HCT116 (cell line): ENCODE results near the gene NF2. TPM values are rescaled to one million over a fixed set of nuclear protein-coding genes. Genes with fewer than 3 reads are reported as not detected.

Source experiments
- ATAC-seq: fragments of 200-7000 bp; cut with Tn5 transposase; 2 replicates; pipeline ENCODE4 v1.9.1; 2020; ENCODE audit warnings: mild to moderate bottlenecking, moderate library complexity
- BruUV-seq: library from RNA; stranded (reverse); fragments of 400-500 nt; replicated peaks from 2 replicates; lab custom pipeline; 2021; lab: Mats Ljungman, UMichigan
- CTCF ChIA-PET: fragments of 300-600 bp; sonication (Branson Sonifier 250); formaldehyde crosslinking; loops from one replicate; lab custom pipeline; 2021; ENCODE audit warnings: antibody characterized with exemption; lab: Charles Lee
- POLR2A ChIA-PET: fragments of 300-600, 350-600 bp; sonication (Branson Sonifier 250); formaldehyde crosslinking; loops from one replicate; lab custom pipeline; 2021; ENCODE audit warnings: antibody characterized with exemption; lab: Charles Lee
- RAD21 ChIA-PET, 2 experiments: fragments of 300-600 bp; sonication (Branson Sonifier 250); formaldehyde crosslinking; loops; one replicate each; lab custom pipeline; 2023; ENCODE audit warnings: low total read pairs in 2 of 2; ENCODE audit not compliant: uncharacterized antibody in 2 of 2, unreplicated experiment in 2 of 2, low non-redundant PET in 1 of 2; lab: Charles Lee
- DNase-seq: peaks from one replicate; pipeline ENCODE4 v3.0.0-alpha.2; 2010; ENCODE audit warnings: low read depth, low spot score
- H2AFZ ChIP-seq: fragments of 200-600 bp; shearing (Covaris generic), sonication (generic); 2 replicates; pipeline ENCODE4 v1.6.1; 2017; ENCODE audit warnings: low read depth, mixed run types, mixed read lengths, antibody characterized with exemption, low read length; ENCODE audit not compliant: poor library complexity, severe bottlenecking
- H3K27ac ChIP-seq: 2 replicates; pipeline ENCODE4 v1.5.1; 2012; ENCODE audit warnings: low read depth, low read length
- H3K27me3 ChIP-seq: fragments of 200-600 bp; sonication (generic); 2 replicates; pipeline ENCODE4 v1.6.1; 2016; ENCODE audit warnings: mixed run types, low read length, mixed read lengths; ENCODE audit not compliant: insufficient read depth
- H3K36me3 ChIP-seq, 2 experiments: fragments of 200-500 bp in 1 of 2; fragments of 200-600 bp in 1 of 2; sonication (Bioruptor generic) in 1 of 2; sonication (generic) in 1 of 2; 2 replicates each; pipeline versions ENCODE4 v1.5.1 to v1.6.1; 2014 to 2016; ENCODE audit warnings: low read length in 2 of 2, inconsistent platforms in 1 of 2, mixed read lengths in 1 of 2, mixed run types in 1 of 2; ENCODE audit not compliant: insufficient read depth in 2 of 2, control insufficient read depth in 1 of 2
- H3K4me1 ChIP-seq, 2 experiments: fragments of 200-600 bp in 1 of 2; sonication (generic) in 1 of 2; 2 replicates each; pipeline versions ENCODE4 v1.5.1 to v1.6.1; 2012 to 2017; ENCODE audit warnings: low read length in 2 of 2, inconsistent platforms in 1 of 2, mild to moderate bottlenecking in 1 of 2, mixed read lengths in 1 of 2, mixed run types in 1 of 2, moderate library complexity in 1 of 2; ENCODE audit not compliant: insufficient read depth in 2 of 2, control insufficient read depth in 1 of 2
- H3K4me2 ChIP-seq: fragments of 200-600 bp; sonication (generic); 2 replicates; pipeline ENCODE4 v1.6.1; 2017; ENCODE audit warnings: mixed run types, low read length, mixed read lengths
- H3K4me3 ChIP-seq, 2 experiments: fragments of 200-600 bp in 1 of 2; sonication (generic) in 1 of 2; replicated peaks in 1 of 2; 2 replicates each; pipeline ENCODE4 v1.5.1; 2011 to 2016; ENCODE audit warnings: low read length in 2 of 2, control low read depth in 1 of 2, low read depth in 1 of 2, mild to moderate bottlenecking in 1 of 2, mixed read lengths in 1 of 2, mixed run types in 1 of 2
- H3K79me2 ChIP-seq: fragments of 200-600 bp; sonication (generic); 2 replicates; pipeline ENCODE4 v1.6.1; 2017; ENCODE audit warnings: mild to moderate bottlenecking, mixed run types, low read length, moderate library complexity, mixed read lengths; ENCODE audit not compliant: insufficient read depth
- H3K9ac ChIP-seq: fragments of 200-600 bp; sonication (generic); 2 replicates; pipeline ENCODE4 v1.6.1; 2016; ENCODE audit warnings: low read length, mixed read lengths
- H3K9me2 ChIP-seq: fragments of 200-600 bp; sonication (generic), shearing (Covaris generic); 2 replicates; pipeline ENCODE4 v1.6.1; 2017; ENCODE audit warnings: mixed run types, mild to moderate bottlenecking, moderate library complexity; ENCODE audit not compliant: insufficient read depth
- H3K9me3 ChIP-seq, 2 experiments: fragments of 200-500 bp in 1 of 2; fragments of 200-600 bp in 1 of 2; sonication (Bioruptor generic) in 1 of 2; sonication (generic) in 1 of 2; 2 replicates each; pipeline ENCODE4 v1.6.1; 2014 to 2017; ENCODE audit warnings: low read length in 2 of 2, mixed read lengths in 2 of 2, inconsistent platforms in 1 of 2, low read depth in 1 of 2, mild to moderate bottlenecking in 1 of 2, mixed run types in 1 of 2, moderate library complexity in 1 of 2; ENCODE audit not compliant: control insufficient read depth in 1 of 2, insufficient read depth in 1 of 2
- H4K20me1 ChIP-seq: fragments of 200-600 bp; sonication (generic), shearing (Covaris generic); 2 replicates; pipeline ENCODE4 v1.6.1; 2017; ENCODE audit warnings: mixed run types, mild to moderate bottlenecking, moderate library complexity; ENCODE audit not compliant: insufficient read depth
- CBX3 ChIP-seq: IDR thresholded peaks from 2 replicates; pipeline ENCODE4 v1.6.1; 2012; ENCODE audit warnings: low read depth
- CEBPB ChIP-seq: IDR thresholded peaks from 2 replicates; pipeline ENCODE4 v1.6.1; 2012; ENCODE audit warnings: low read depth
- EZH2phosphoT487 ChIP-seq: fragments of 200-600 bp; IDR thresholded peaks from 2 replicates; pipeline ENCODE4 v1.6.1; 2018; ENCODE audit warnings: antibody characterized with exemption, borderline replicate concordance
- JUND ChIP-seq: IDR thresholded peaks from 2 replicates; pipeline ENCODE4 v1.6.1; 2012
- POLR2AphosphoS5 ChIP-seq: IDR thresholded peaks from 2 replicates; pipeline ENCODE4 v1.6.1; 2011; ENCODE audit warnings: mild to moderate bottlenecking, low read depth, low read length, moderate library complexity
- intact Hi-C: fragments of 100-400 bp; cut with micrococcal nuclease; formaldehyde crosslinking; loops from 2 replicates; pipeline ENCODE4 v1.10.0; 2022
- total RNA-seq: library from RNA; stranded (reverse); gene quantifications from one replicate; pipeline ENCODE4 v1.2.1, GENCODE V29; 2021; ENCODE audit not compliant: unreplicated experiment
- TF ChIP-seq, protein P1 (sequence below): IDR thresholded peaks from 2 replicates; pipeline ENCODE4 v1.6.1; 2012
- TF ChIP-seq, protein P2 (sequence below): IDR thresholded peaks from 2 replicates; pipeline ENCODE4 v1.6.1; 2011; ENCODE audit warnings: mild to moderate bottlenecking, low read length, moderate library complexity; ENCODE audit not compliant: insufficient replicate concordance; ENCODE audit errors: extremely low read depth

NF2 gene
- total RNA-seq, 1 experiment from 2014 or later = 70.2 TPM

DNA sequence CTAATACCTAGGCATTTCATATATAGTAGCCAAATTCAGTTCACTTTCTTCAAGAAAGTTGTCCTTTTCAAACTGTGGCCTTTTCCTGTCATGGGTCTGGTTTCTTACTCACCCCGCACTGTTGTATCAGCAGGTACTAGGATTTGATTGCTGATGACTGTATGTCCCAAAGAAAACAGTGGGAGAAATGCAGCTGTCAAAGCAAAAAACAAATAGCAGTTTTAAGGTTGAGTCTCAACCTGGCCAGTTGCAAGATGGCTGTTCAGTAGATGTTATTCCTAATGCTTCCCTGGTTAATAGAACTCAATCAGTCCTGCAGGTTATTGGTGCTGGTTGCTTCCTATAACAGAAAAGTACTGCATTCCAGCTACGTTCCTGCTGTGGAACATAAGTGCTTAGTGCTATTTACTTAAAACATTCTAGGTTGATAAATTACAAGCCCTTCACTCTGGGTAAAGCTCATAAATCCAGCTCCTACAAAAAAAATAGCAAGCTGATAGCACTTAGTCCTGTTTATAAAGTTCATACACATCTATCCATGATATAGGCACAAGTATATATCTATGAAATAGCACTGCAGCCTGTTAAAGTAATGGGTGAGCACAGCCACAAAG lies 26.6 kb downstream of the NF2 start:
- Histone ChIP-seq H3K4me1 (peaks cover 14 to 27% of the 10 kb centered on the region in 2 experiments), H3K27me3 (no peaks in the 10 kb centered on the region), H3K9me2 (no peaks in the 10 kb centered on the region), H3K4me3 (no peak overlapping the region), H3K79me2 (peaks cover 100% of the 10 kb centered on the region), H4K20me1 (no peaks in the 10 kb centered on the region), H3K9ac (no peak overlapping the region), H3K36me3 (no peaks in the 10 kb centered on the region), H3K9me3 (no peaks in the 10 kb centered on the region), H2AFZ (no peak overlapping the region), H3K27ac (no peak overlapping the region), H3K4me2 (no peak overlapping the region)
- no peak for TF ChIP-seq CBX3
- TF ChIP-seq EZH2phosphoT487 = no peak
- TF ChIP-seq, protein P1, sequence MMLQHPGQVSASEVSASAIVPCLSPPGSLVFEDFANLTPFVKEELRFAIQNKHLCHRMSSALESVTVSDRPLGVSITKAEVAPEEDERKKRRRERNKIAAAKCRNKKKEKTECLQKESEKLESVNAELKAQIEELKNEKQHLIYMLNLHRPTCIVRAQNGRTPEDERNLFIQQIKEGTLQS = no peak
- TF ChIP-seq, protein P2, sequence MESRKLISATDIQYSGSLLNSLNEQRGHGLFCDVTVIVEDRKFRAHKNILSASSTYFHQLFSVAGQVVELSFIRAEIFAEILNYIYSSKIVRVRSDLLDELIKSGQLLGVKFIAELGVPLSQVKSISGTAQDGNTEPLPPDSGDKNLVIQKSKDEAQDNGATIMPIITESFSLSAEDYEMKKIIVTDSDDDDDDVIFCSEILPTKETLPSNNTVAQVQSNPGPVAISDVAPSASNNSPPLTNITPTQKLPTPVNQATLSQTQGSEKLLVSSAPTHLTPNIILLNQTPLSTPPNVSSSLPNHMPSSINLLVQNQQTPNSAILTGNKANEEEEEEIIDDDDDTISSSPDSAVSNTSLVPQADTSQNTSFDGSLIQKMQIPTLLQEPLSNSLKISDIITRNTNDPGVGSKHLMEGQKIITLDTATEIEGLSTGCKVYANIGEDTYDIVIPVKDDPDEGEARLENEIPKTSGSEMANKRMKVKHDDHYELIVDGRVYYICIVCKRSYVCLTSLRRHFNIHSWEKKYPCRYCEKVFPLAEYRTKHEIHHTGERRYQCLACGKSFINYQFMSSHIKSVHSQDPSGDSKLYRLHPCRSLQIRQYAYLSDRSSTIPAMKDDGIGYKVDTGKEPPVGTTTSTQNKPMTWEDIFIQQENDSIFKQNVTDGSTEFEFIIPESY = no peak
- TF ChIP-seq POLR2AphosphoS5 = no peak
- TF ChIP-seq JUND = no peak
- DNase-seq (no peak), ATAC-seq (no peak)
- BruUV-seq = no TSS peak
- ChIA-PET POLR2A (no interaction called here), CTCF (interaction anchor here (1.5 kb wide), 1 partner anchor 459 kb away, joined by 4 read pairs; no protein-coding TSS in a partner anchor), RAD21 (no interaction called here)
- intact Hi-C loops = loop anchor here (10.0 kb wide), 1 partner anchor 235 kb away; no protein-coding TSS in a partner anchor

GRCh38 chr22:29630987-29631386 lies 27.6 kb downstream of the NF2 start:
- Histone ChIP-seq H3K27ac (no peak overlapping the region), H2AFZ (no peak overlapping the region), H3K4me3 (no peak overlapping the region), H3K4me2 (no peak overlapping the region), H3K36me3 (no peaks in the 10 kb centered on the region), H3K9me3 (no peaks in the 10 kb centered on the region), H3K9ac (no peak overlapping the region), H3K4me1 (peaks cover 6 to 21% of the 10 kb centered on the region in 2 experiments), H3K79me2 (peaks cover 93% of the 10 kb centered on the region)
- ATAC-seq = no peak
- ChIA-PET POLR2A (no interaction called here), RAD21 (no interaction called here)
- no peak for TF ChIP-seq CEBPB
- TF ChIP-seq, all 23 proteins: peak for 0
- BruUV-seq = no TSS peak
- CTCF ChIA-PET = interaction anchor here (0.6 to 1.5 kb wide), 2 partner anchors 12 to 458 kb away, joined by 3 to 4 read pairs; no protein-coding TSS in a partner anchor
- no peak for DNase-seq
- Histone ChIP-seq H3K27me3 (no peaks in the 10 kb centered on the region), H3K9me2 (no peaks in the 10 kb centered on the region), H4K20me1 (no peaks in the 10 kb centered on the region)
- intact Hi-C loops = no loop called here
